Suprapubic skin (tissue), 4 donors: ENCODE data around the gene JDP2.

ENCODE experiments used
- CTCF ChIP-seq, 2 donors: fragments of 200-600 bp in 1 of 2; fragments of 450-650 bp in 1 of 2; sonication (generic) in 1 of 2; IDR thresholded peaks; one replicate each; pipeline ENCODE4 v1.5.1; 2016 to 2019; ENCODE audit warnings: antibody characterized with exemption in 2 of 2, mild to moderate bottlenecking in 1 of 2, moderate library complexity in 1 of 2
- EP300 ChIP-seq: sonication (generic); formaldehyde crosslinking; IDR thresholded peaks from one replicate; pipeline ENCODE4 v1.6.1; 2017; ENCODE audit warnings: antibody characterized with exemption
- POLR2A ChIP-seq, 2 donors: fragments of 450-650 bp; IDR thresholded peaks; one replicate each; pipeline ENCODE4 v1.6.1; 2017; ENCODE audit warnings: antibody characterized with exemption in 2 of 2, mild to moderate bottlenecking in 2 of 2, moderate library complexity in 2 of 2
- POLR2AphosphoS5 ChIP-seq, 3 donors: sonication (generic); formaldehyde crosslinking; IDR thresholded peaks; one replicate each; pipeline ENCODE4 v1.6.1; 2017; ENCODE audit warnings: antibody characterized with exemption in 3 of 3

GRCh38 chr14:75399843-75400775 is 27.7 kb upstream of the JDP2 start:
- TF ChIP-seq CTCF (IDR thresholded peaks at IDR 0.05) (no peak), POLR2AphosphoS5 (IDR thresholded peaks at IDR 0.05) (peak in 2 of 3 donors; percentile 55 to 79), POLR2A (IDR thresholded peaks at IDR 0.05) (no peak), EP300 (no peak)
